GM12874 (cell line): ENCODE data around the gene NFIC.

Source experiments
- TF ChIP-seq, protein P1 (sequence below): IDR thresholded peaks from 2 replicates; pipeline ENCODE4 v1.5.1; 2011; ENCODE audit warnings: low read depth, mild to moderate bottlenecking, control low read depth, low read length, moderate library complexity; ENCODE audit not compliant: insufficient read depth

Gene NFIC

DNA sequence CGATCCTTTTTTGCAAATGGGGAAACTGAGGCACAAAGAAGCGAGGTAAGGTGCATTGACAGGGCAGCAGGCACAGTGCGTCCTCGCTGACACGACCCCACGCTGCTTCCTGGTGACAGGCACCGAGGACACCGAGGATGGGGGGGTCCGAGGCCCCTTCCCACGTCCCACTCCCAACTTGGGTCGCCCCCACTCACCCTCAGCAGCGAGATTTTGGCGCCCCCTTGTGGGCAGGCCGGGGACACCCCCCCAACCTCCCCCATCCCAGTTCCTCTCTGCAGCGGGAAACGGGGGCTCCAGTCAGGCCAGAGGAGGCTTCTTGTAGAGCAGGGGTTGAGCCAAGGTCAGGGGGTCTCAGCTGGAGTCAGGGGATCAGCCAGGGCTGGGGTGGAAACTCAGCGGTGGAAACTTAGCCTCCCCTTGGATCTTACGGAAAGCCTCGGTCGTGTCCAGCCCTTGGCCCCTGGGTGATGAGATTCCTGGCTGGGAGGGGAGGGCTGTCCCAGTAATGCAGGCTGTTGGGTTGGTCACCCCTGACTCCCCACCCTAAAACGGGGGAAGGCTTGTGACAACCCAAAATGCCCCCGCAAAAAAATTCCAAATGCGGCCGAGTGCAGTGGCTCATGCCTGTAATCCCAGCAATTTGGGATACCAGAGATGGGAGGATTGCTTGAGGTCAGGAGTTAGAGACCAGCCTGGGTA, 105.7 kb downstream of the NFIC start:
- TF ChIP-seq, protein P1, sequence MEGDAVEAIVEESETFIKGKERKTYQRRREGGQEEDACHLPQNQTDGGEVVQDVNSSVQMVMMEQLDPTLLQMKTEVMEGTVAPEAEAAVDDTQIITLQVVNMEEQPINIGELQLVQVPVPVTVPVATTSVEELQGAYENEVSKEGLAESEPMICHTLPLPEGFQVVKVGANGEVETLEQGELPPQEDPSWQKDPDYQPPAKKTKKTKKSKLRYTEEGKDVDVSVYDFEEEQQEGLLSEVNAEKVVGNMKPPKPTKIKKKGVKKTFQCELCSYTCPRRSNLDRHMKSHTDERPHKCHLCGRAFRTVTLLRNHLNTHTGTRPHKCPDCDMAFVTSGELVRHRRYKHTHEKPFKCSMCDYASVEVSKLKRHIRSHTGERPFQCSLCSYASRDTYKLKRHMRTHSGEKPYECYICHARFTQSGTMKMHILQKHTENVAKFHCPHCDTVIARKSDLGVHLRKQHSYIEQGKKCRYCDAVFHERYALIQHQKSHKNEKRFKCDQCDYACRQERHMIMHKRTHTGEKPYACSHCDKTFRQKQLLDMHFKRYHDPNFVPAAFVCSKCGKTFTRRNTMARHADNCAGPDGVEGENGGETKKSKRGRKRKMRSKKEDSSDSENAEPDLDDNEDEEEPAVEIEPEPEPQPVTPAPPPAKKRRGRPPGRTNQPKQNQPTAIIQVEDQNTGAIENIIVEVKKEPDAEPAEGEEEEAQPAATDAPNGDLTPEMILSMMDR: peak; percentile 87

DNA sequence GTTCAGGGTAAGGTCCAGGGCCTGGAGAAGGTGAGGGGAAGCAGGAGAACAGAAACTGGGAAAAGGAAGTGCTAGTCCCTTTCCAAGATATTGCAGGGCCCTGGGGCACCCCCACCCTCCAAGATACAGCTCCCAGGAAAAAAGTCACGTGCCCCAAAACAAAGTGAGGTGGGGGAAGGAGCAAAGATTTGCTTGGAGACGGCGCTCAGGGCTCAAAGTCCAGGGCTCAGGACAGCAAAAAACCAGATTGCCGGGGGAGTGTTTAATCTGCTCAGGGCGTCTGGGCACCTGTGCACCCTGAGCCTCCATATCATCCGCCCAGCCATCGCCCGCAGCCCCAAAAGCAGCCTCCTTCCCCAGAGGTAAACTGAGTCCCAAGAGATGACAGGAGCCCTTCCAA, 107.6 kb downstream of the NFIC start:
- TF ChIP-seq, protein P1: no peak

DNA sequence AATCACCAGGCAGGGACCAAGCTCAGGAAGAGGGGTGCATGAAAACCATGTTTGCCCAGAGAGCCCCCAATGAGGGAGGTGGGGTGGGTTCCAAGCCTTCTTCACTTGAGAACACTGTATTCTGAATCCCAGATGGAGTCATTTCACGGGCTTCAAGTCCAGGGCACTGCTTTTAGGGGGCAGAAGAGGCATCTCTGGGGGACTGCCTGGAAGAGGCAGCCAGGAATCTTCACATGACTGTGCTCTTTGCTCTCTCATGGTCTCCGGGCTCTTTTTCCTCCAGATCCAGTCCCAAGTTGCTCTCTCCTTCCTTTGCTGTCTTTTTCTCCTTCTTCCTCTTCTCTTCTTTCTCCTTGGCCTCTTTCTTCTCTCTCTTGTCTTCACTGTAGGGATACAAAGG, 108.2 kb downstream of the NFIC start:
- TF ChIP-seq, protein P1: no peak

DNA sequence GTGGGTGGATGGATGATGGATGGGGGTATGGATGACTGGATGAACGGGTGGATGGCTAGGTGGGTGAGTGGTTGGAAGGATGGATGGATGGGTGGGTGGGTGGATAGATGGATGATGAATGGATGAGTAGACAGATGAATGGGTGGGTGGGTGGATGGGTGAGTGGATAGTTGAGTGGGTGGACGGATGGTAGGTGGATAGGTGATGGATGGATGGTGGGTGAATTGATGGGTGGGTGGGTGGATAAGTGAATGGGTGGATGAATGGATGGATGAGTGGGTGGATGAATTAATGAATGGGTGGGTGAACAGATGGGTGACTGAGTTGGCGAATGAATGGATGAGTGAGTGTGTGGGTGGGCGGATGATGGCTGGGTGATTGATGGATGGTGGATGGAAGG, 109.1 kb downstream of the NFIC start:
- TF ChIP-seq, protein P1: no peak

DNA sequence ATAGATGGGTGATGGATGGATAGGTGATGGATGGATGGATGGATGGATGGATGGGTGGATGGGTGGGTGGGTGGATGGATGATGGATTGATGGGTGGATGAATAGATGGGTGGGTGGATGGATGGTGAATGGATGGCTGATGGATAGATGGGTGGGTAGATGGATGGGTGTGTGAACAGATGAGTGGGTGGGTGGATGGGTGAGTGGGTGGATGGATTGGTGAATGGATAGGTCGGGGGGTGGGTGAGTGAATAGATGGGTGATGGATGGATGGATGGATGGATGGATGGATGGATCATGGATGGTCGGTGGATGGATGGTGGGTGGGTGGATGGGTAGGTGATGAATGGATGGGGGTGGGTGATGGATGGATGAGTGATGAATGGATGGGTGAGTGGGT, 110.4 kb downstream of the NFIC start:
- TF ChIP-seq, protein P1: no peak

DNA sequence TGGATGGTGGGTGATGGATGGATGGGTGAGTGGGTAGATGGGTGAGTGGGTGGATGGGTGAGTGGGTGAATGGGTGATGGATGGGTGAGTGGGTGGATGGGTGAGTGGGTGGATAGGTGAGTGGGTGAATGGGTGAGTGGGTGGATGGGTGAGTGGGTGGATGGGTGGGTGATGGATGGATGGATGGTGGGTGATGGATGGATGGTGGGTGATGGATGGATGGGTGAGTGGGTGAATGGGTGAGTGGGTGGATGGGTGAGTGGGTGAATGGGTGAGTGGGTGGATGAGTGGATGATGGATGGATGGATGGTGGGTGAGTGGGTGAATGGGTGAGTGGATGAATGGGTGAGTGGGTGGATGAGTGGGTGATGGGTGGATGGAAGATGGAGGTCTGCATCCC, 111.1 kb downstream of the NFIC start:
- TF ChIP-seq, protein P1: no peak

DNA sequence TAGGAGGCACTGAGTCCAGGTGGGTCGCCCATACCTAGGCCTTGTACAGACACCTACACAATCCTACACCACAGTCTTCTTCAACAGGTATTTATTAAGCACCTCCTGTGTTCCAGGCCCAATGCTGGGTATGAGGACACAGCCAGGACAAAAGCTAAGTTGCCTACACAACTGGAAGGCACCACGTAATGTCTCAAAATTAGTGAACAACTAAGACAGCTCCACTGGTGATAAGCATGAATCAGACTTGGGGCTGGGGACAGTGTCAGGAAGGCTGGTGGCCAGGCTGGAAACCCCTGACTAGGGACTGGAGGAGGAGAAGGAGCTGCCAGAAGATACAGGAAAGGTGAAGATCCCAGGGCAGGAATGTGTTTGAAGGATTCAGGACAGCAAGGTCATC, 111.6 kb downstream of the NFIC start:
- TF ChIP-seq, protein P1: no peak
